ENCODE measurements around the gene BMPR1A. TPM values are rescaled to one million over a fixed set of nuclear protein-coding genes. Genes with fewer than 3 reads are reported as not detected.

Gene BMPR1A
- total RNA-seq, 1 experiment from 2014 or later, result 42.6 TPM

- Histone ChIP-seq H3K9me2 (ENCODE audit: insufficient read depth) (no peaks in the 10 kb centered on the region), H3K9ac (ENCODE audit: low read length) (no peak overlapping the region), H3K4me2 (ENCODE audit: low read length) (no peak overlapping the region), H3K36me3 (ENCODE audit: control insufficient read depth in 1 of 2, insufficient read depth in 2 of 2, low read length in 2 of 2) (no peaks in the 10 kb centered on the region), H3K4me3 (replicated peaks in 1 of 2; ENCODE audit: low read depth in 1 of 2, low read length in 2 of 2) (no peak overlapping the region), H3K27ac (ENCODE audit: low read depth, low read length) (no peak overlapping the region), H4K20me1 (ENCODE audit: insufficient read depth) (no peaks in the 10 kb centered on the region), H3K79me2 (ENCODE audit: insufficient read depth, low read length) (no peaks in the 10 kb centered on the region), H3K9me3 (ENCODE audit: control insufficient read depth in 1 of 2, insufficient read depth in 1 of 2, low read depth in 1 of 2, low read length in 2 of 2) (no peaks in the 10 kb centered on the region), H2AFZ (ENCODE audit: low read depth, low read length, poor library complexity, severe bottlenecking) (no peak overlapping the region), H3K4me1 (ENCODE audit: control insufficient read depth in 1 of 2, insufficient read depth in 2 of 2, low read length in 2 of 2) (no peaks in the 10 kb centered on the region), H3K27me3 (ENCODE audit: insufficient read depth, low read length) (no peaks in the 10 kb centered on the region)
- intact Hi-C loops (cut with micrococcal nuclease), result no loop called here
- TF ChIP-seq SIN3A (IDR thresholded peaks at IDR 0.05; ENCODE audit: low read depth), result no peak
- no peak for TF ChIP-seq EZH2 (IDR thresholded peaks at IDR 0.05)
- no peak for TF ChIP-seq SRF (IDR thresholded peaks at IDR 0.05; ENCODE audit: low read depth)
- TF ChIP-seq FOSL1 (IDR thresholded peaks at IDR 0.05; ENCODE audit: low read depth), result no peak
- TF ChIP-seq YY1 (IDR thresholded peaks at IDR 0.05; ENCODE audit: extremely low read depth, insufficient replicate concordance, low read depth, low read length), result no peak
- no peak for TF ChIP-seq ELF1 (IDR thresholded peaks at IDR 0.05; ENCODE audit: borderline replicate concordance, low read depth)
- TF ChIP-seq ZNF274 (IDR thresholded peaks at IDR 0.05; ENCODE audit: low read depth, low read length), result no peak
- no peak for TF ChIP-seq POLR2AphosphoS5 (IDR thresholded peaks at IDR 0.05; ENCODE audit: low read depth, low read length)
- no peak for TF ChIP-seq ZFX (IDR thresholded peaks at IDR 0.05)
- no peak for TF ChIP-seq POLR2A (IDR thresholded peaks at IDR 0.05; ENCODE audit: borderline replicate concordance, extremely low read depth, insufficient read depth, insufficient read length)
- TF ChIP-seq CEBPB (IDR thresholded peaks at IDR 0.05; ENCODE audit: low read depth), result no peak
- no peak for TF ChIP-seq ZBTB33 (IDR thresholded peaks at IDR 0.05; ENCODE audit: extremely low read depth, insufficient replicate concordance, low read length)
- no peak for TF ChIP-seq ATF3 (IDR thresholded peaks at IDR 0.05)
- no peak for TF ChIP-seq EZH2phosphoT487 (IDR thresholded peaks at IDR 0.05; ENCODE audit: borderline replicate concordance)
- TF ChIP-seq SP1 (IDR thresholded peaks at IDR 0.05; ENCODE audit: low read depth), result no peak
- TF ChIP-seq EGR1 (IDR thresholded peaks at IDR 0.05; ENCODE audit: low read depth), result no peak
- TF ChIP-seq CTCF (IDR thresholded peaks at IDR 0.05 in 2 of 3, conservative IDR thresholded peaks at IDR 0.05 in 1 of 3; ENCODE audit: borderline replicate concordance in 1 of 3, insufficient read depth in 1 of 3, low read depth in 2 of 3, low read length in 2 of 3), result no peak
- no peak for TF ChIP-seq JUND (IDR thresholded peaks at IDR 0.05)
- TF ChIP-seq CBX3 (IDR thresholded peaks at IDR 0.05; ENCODE audit: low read depth), result no peak
- no TSS peak for BruUV-seq (replicated peaks)
- DNase-seq (ENCODE audit: low read depth, low spot score) (no peak), ATAC-seq (no peak)
- ChIA-PET RAD21 (ENCODE audit: low non-redundant PET in 1 of 2, low total read pairs in 2 of 2, uncharacterized antibody in 2 of 2, unreplicated experiment in 2 of 2) (no interaction called here), CTCF (no interaction called here), POLR2A (no interaction called here)
Observed at GRCh38 chr10:86723009-86723408, 33.4 kb upstream of the BMPR1A start.
